HepG2 (cell line): ENCODE results near the gene ADGRB3. TPM values are rescaled to one million over a fixed set of nuclear protein-coding genes. Genes with fewer than 3 reads are reported as not detected.

Experiments
- ATAC-seq: fragments of 200-7000 bp; cut with Tn5 transposase; 3 replicates; pipeline ENCODE4 v1.9.1; 2020; ENCODE audit warnings: mild to moderate bottlenecking, moderate library complexity
- BruUV-seq: library from RNA; stranded (reverse); fragments of 400-500 nt; replicated peaks from 2 replicates; lab custom pipeline; 2021; lab: Mats Ljungman, UMichigan
- CTCF ChIA-PET: fragments of 300-600 bp; formaldehyde crosslinking; extraction: SDS; loops from one replicate; lab custom pipeline; 2021; ENCODE audit warnings: low total read pairs, inconsistent platforms, low intra/inter-chr PET ratio; lab: Yijun Ruan, JAX
- POLR2A ChIA-PET: fragments of 350-600 bp; sonication (Branson Sonifier 250); formaldehyde crosslinking; loops from one replicate; lab custom pipeline; 2020; ENCODE audit warnings: antibody characterized with exemption, inconsistent platforms; lab: Yijun Ruan, JAX
- DNase-seq: peaks from one replicate; pipeline ENCODE4 v3.0.0-alpha.2; 2015; ENCODE audit warnings: low spot score
- FAIRE-seq: peaks from 3 replicates; lab custom pipeline; 2011; peaks lifted over from hg19 to GRCh38; lab: Jason Lieb, UNC
- H2AFZ ChIP-seq: one replicate; pipeline ENCODE4 v1.6.1; 2011; ENCODE audit warnings: low read length, inconsistent platforms
- H3K27ac ChIP-seq: fragments of 300-600 bp; 3 replicates; pipeline ENCODE4 v1.8.0; 2011; ENCODE audit warnings: mixed run types, mild to moderate bottlenecking, mixed read lengths, low read length, inconsistent platforms; ENCODE audit not compliant: insufficient read depth; ENCODE audit errors: extremely low read length
- H3K27me3 ChIP-seq, 2 experiments: fragments of 200-600 bp in 1 of 2; 2 replicates in 1 of 2; 3 replicates in 1 of 2; pipeline versions ENCODE4 v1.6.0 to v1.8.0; 2011; ENCODE audit warnings: low read length in 2 of 2, mild to moderate bottlenecking in 2 of 2, moderate library complexity in 2 of 2, inconsistent platforms in 1 of 2; ENCODE audit not compliant: insufficient read depth in 2 of 2, control insufficient read depth in 1 of 2
- H3K36me3 ChIP-seq, 2 experiments: fragments of 200-600 bp in 1 of 2; replicated peaks in 1 of 2; 2 replicates in 1 of 2; 3 replicates in 1 of 2; pipeline versions ENCODE4 v1.5.1 to v1.8.0; 2011; ENCODE audit warnings: low read length in 2 of 2, inconsistent platforms in 1 of 2; ENCODE audit not compliant: insufficient read depth in 2 of 2, control insufficient read depth in 1 of 2
- H3K4me1 ChIP-seq: 2 replicates; pipeline ENCODE4 v1.5.1; 2012; ENCODE audit warnings: low read length, inconsistent platforms; ENCODE audit not compliant: insufficient read depth
- H3K4me2 ChIP-seq: 2 replicates; pipeline ENCODE4 v1.6.0; 2011; ENCODE audit warnings: low read depth, low read length, inconsistent platforms
- H3K4me3 ChIP-seq, 3 experiments: fragments of 200-600 bp in 1 of 3; sonication (generic), shearing (Covaris generic) in 1 of 3; replicated peaks in 1 of 3; 2 replicates each; pipeline ENCODE4 v1.5.1; 2011 to 2016; ENCODE audit warnings: low read length in 3 of 3, inconsistent platforms in 2 of 3, low read depth in 2 of 3, mild to moderate bottlenecking in 2 of 3, control low read depth in 1 of 3, mixed read lengths in 1 of 3; ENCODE audit not compliant: insufficient read depth in 1 of 3
- H3K79me2 ChIP-seq: one replicate; pipeline ENCODE4 v1.6.1; 2011; ENCODE audit warnings: low read length, inconsistent platforms; ENCODE audit not compliant: insufficient read depth
- H3K9ac ChIP-seq: 2 replicates; pipeline ENCODE4 v1.6.0; 2011; ENCODE audit warnings: mild to moderate bottlenecking, low read depth, low read length, inconsistent platforms; ENCODE audit not compliant: insufficient read depth
- H3K9me3 ChIP-seq: 2 replicates; pipeline ENCODE4 v1.5.1; 2012; ENCODE audit warnings: mild to moderate bottlenecking, low read length
- H4K20me1 ChIP-seq: 2 replicates; pipeline ENCODE4 v1.6.0; 2011; ENCODE audit warnings: inconsistent platforms, mild to moderate bottlenecking, low read length, moderate library complexity; ENCODE audit not compliant: insufficient read depth
- DNMT1 ChIP-seq: sonication (generic); formaldehyde crosslinking; IDR thresholded peaks from 2 replicates; pipeline ENCODE4 v1.5.1; 2020; ENCODE audit warnings: mild to moderate bottlenecking, missing genetic modification reagents
- ELF3 ChIP-seq: IDR thresholded peaks from 2 replicates; pipeline ENCODE4 v1.6.1; 2016; ENCODE audit warnings: missing genetic modification reagents, missing compliant biosample characterization
- FOSL1 ChIP-seq: sonication (generic); formaldehyde crosslinking; IDR thresholded peaks from 2 replicates; pipeline ENCODE4 v1.9.0; 2021; ENCODE audit warnings: missing genetic modification reagents, borderline replicate concordance
- GATAD1 ChIP-seq: IDR thresholded peaks from 2 replicates; pipeline ENCODE4 v1.6.1; 2016; ENCODE audit warnings: missing genetic modification reagents, missing compliant biosample characterization
- GATAD2A ChIP-seq: IDR thresholded peaks from 2 replicates; pipeline ENCODE4 v1.6.1; 2016
- GZF1 ChIP-seq: sonication (generic); formaldehyde crosslinking; IDR thresholded peaks from 2 replicates; pipeline ENCODE4 v1.5.1; 2020; ENCODE audit warnings: mild to moderate bottlenecking, missing genetic modification reagents
- HHEX ChIP-seq: IDR thresholded peaks from 2 replicates; pipeline ENCODE4 v1.6.1; 2016; ENCODE audit warnings: control low read depth
- HNF1B ChIP-seq: sonication (generic); formaldehyde crosslinking; IDR thresholded peaks from 2 replicates; pipeline ENCODE4 v1.5.1; 2020; ENCODE audit warnings: mild to moderate bottlenecking, moderate library complexity, missing genetic modification reagents
- KDM3A ChIP-seq: IDR thresholded peaks from 2 replicates; pipeline ENCODE4 v1.6.1; 2018; ENCODE audit warnings: low read depth, missing compliant biosample characterization
- MTA1 ChIP-seq: sonication (generic); formaldehyde crosslinking; IDR thresholded peaks from 2 replicates; pipeline ENCODE4 v1.4.0; 2020; ENCODE audit warnings: missing genetic modification reagents, mild to moderate bottlenecking, borderline replicate concordance
- PPARG ChIP-seq: conservative IDR thresholded peaks from 2 replicates; pipeline ENCODE4 v1.6.1; 2016; ENCODE audit warnings: missing biosample characterization, missing genetic modification reagents
- PRMT3 ChIP-seq: sonication (generic); formaldehyde crosslinking; IDR thresholded peaks from 2 replicates; pipeline ENCODE4 v1.8.1; 2022; ENCODE audit warnings: low read depth, mild to moderate bottlenecking, moderate library complexity, missing genetic modification reagents, borderline replicate concordance
- RBFOX2 ChIP-seq: fragments of 200-400 bp; formaldehyde crosslinking; IDR thresholded peaks from 2 replicates; pipeline ENCODE4 v1.6.1; 2017; ENCODE audit warnings: low read depth, mild to moderate bottlenecking, low read length
- SAFB2 ChIP-seq: sonication (generic); formaldehyde crosslinking; IDR thresholded peaks from 2 replicates; pipeline ENCODE4 v1.5.1; 2020; ENCODE audit warnings: missing genetic modification reagents, low read depth, mild to moderate bottlenecking, borderline replicate concordance
- SIX4 ChIP-seq: sonication (generic); formaldehyde crosslinking; IDR thresholded peaks from 2 replicates; pipeline ENCODE4 v1.4.0; 2020; ENCODE audit warnings: missing genetic modification reagents
- SMARCC2 ChIP-seq: fragments of 450-650 bp; IDR thresholded peaks from 2 replicates; pipeline ENCODE4 v1.6.1; 2017; ENCODE audit warnings: antibody characterized with exemption, mild to moderate bottlenecking
- ZNF260 ChIP-seq: sonication (generic); formaldehyde crosslinking; IDR thresholded peaks from 2 replicates; pipeline ENCODE4 v1.4.0; 2020; ENCODE audit warnings: missing genetic modification reagents, low read depth, mild to moderate bottlenecking, borderline replicate concordance
- ZNF558 ChIP-seq: sonication (generic); formaldehyde crosslinking; IDR thresholded peaks from 2 replicates; pipeline ENCODE4 v1.9.0; 2022; ENCODE audit warnings: mild to moderate bottlenecking, missing genetic modification reagents, borderline replicate concordance
- ZNF737 ChIP-seq: sonication (generic); formaldehyde crosslinking; IDR thresholded peaks from 2 replicates; pipeline ENCODE4 v1.5.0; 2020; ENCODE audit warnings: missing genetic modification reagents, mild to moderate bottlenecking, borderline replicate concordance
- ZNF850 ChIP-seq: sonication (generic); formaldehyde crosslinking; conservative IDR thresholded peaks from 2 replicates; pipeline ENCODE4 v1.9.0; 2021; ENCODE audit warnings: mild to moderate bottlenecking, missing genetic modification reagents
- WGBS: methylation state at CpG from one replicate; pipeline ENCODE4 v1.1.6; 2017; ENCODE audit warnings: low lambda C conversion rate; 5-methylcytosine and 5-hydroxymethylcytosine counted together
- in situ Hi-C: cut with HindIII; loops from 2 replicates; pipeline ENCODE4 v1.10.0; 2017; ENCODE audit warnings: low pct_unique_long_range_greater_than_20kb; ENCODE audit not compliant: extremely low pct_ligation_motif_present
- intact Hi-C: fragments of 100-400 bp; cut with micrococcal nuclease; formaldehyde crosslinking; loops from one replicate; pipeline ENCODE4 v1.10.0; 2022; ENCODE audit not compliant: unreplicated experiment
- polyA plus RNA-seq, 8 experiments: library from polyadenylated mRNA; depleted of rRNA in 3 of 8; stranded (reverse) in 7 of 8; unstranded in 1 of 8; fragments of >200 nt; fragmentation: Illumina TruSeq in 4 of 8; extraction: Trizol in 4 of 8; gene quantifications; 2 replicates each; pipeline versions ENCODE4 v1.2.1 to v1.2.3, GENCODE V29; 2011 to 2016; ENCODE audit warnings: low read depth in 4 of 8, missing spikeins in 1 of 8, mixed read lengths in 1 of 8; ENCODE audit not compliant: insufficient read depth in 1 of 8
- total RNA-seq, 5 experiments: library from RNA; depleted of rRNA; stranded (reverse); fragments of >200 nt; fragmentation: Illumina TruSeq; extraction: Trizol; gene quantifications; 2 replicates each; pipeline ENCODE4 v1.2.3, GENCODE V29; 2016; ENCODE audit warnings: low read depth in 1 of 5

ADGRB3 gene
- total and polyA plus RNA-seq, 2 of the 13 experiments (the other 11 are each of a cell fraction or from before 2014, with no cell fraction given) = not detected

GRCh38 chr6:68892452-68892851 lies 257.4 kb downstream of the ADGRB3 start:
- BruUV-seq = no TSS peak
- ChIA-PET POLR2A (no interaction called here), CTCF (no interaction called here)
- Histone ChIP-seq H3K36me3 (no peaks in the 10 kb centered on the region), H2AFZ (no peak overlapping the region), H3K4me3 (no peak overlapping the region), H3K4me1 (no peaks in the 10 kb centered on the region), H3K4me2 (no peak overlapping the region), H4K20me1 (no peaks in the 10 kb centered on the region), H3K9ac (no peak overlapping the region), H3K27me3 (no peaks in the 10 kb centered on the region), H3K79me2 (no peaks in the 10 kb centered on the region), H3K27ac (no peak overlapping the region), H3K9me3 (no peaks in the 10 kb centered on the region)
- DNase-seq = no peak
- ATAC-seq = no peak
- no peak for FAIRE-seq
- TF ChIP-seq SIX4 (CRISPR knock-in tag) = no peak
- TF ChIP-seq ZNF558 = no peak
- no peak for TF ChIP-seq DNMT1 (CRISPR knock-in tag)
- no peak for TF ChIP-seq KDM3A (CRISPR knock-in tag)
- no peak for TF ChIP-seq HHEX (CRISPR knock-in tag)
- TF ChIP-seq GATAD1 (CRISPR knock-in tag) = no peak
- no peak for TF ChIP-seq ZNF737 (CRISPR knock-in tag)
- no peak for TF ChIP-seq SAFB2 (CRISPR knock-in tag)
- no peak for TF ChIP-seq SMARCC2
- no peak for TF ChIP-seq MTA1 (CRISPR knock-in tag)
- intact Hi-C loops = loop anchor here (5.0 kb wide), 1 partner anchor 1040 kb away; no protein-coding TSS in a partner anchor
- WGBS = 3% methylated on average over 3 of the region's 3 CpGs
- in situ Hi-C loops = no loop called here

GRCh38 chr6:68895929-68896328 lies 260.8 kb downstream of the ADGRB3 start:
- no peaks in the 10 kb centered on the region for H3K4me1 ChIP-seq
- H3K9ac ChIP-seq = no peak overlapping the region
- H2AFZ ChIP-seq = no peak overlapping the region
- H3K27me3 ChIP-seq = no peaks in the 10 kb centered on the region
- CTCF ChIA-PET = no interaction called here
- no peaks in the 10 kb centered on the region for H3K9me3 ChIP-seq
- H3K79me2 ChIP-seq = no peaks in the 10 kb centered on the region
- H3K27ac ChIP-seq = no peak overlapping the region
- in situ Hi-C loops = no loop called here
- no peak for ATAC-seq
- intact Hi-C loops = no loop called here
- POLR2A ChIA-PET = no interaction called here
- WGBS = 5% methylated on average over 1 of the region's 1 CpG
- no peak overlapping the region for H3K4me3 ChIP-seq
- no peak overlapping the region for H3K4me2 ChIP-seq
- FAIRE-seq = no peak
- no peaks in the 10 kb centered on the region for H4K20me1 ChIP-seq
- no TSS peak for BruUV-seq
- no peak for DNase-seq
- H3K36me3 ChIP-seq = no peaks in the 10 kb centered on the region
- TF ChIP-seq FOSL1 = no peak
- no peak for TF ChIP-seq ZNF850 (CRISPR knock-in tag)
- TF ChIP-seq RBFOX2 = no peak
- no peak for TF ChIP-seq PPARG (CRISPR knock-in tag)
- no peak for TF ChIP-seq ELF3 (CRISPR knock-in tag)
- TF ChIP-seq GZF1 (CRISPR knock-in tag) = no peak
- TF ChIP-seq PRMT3 (CRISPR knock-in tag) = no peak
- no peak for TF ChIP-seq HNF1B (CRISPR knock-in tag)
- TF ChIP-seq ZNF260 (CRISPR knock-in tag) = no peak
- TF ChIP-seq GATAD2A (CRISPR knock-in tag) = no peak
